ENCODE results near the gene GDF10.

Gene GDF10

DNA sequence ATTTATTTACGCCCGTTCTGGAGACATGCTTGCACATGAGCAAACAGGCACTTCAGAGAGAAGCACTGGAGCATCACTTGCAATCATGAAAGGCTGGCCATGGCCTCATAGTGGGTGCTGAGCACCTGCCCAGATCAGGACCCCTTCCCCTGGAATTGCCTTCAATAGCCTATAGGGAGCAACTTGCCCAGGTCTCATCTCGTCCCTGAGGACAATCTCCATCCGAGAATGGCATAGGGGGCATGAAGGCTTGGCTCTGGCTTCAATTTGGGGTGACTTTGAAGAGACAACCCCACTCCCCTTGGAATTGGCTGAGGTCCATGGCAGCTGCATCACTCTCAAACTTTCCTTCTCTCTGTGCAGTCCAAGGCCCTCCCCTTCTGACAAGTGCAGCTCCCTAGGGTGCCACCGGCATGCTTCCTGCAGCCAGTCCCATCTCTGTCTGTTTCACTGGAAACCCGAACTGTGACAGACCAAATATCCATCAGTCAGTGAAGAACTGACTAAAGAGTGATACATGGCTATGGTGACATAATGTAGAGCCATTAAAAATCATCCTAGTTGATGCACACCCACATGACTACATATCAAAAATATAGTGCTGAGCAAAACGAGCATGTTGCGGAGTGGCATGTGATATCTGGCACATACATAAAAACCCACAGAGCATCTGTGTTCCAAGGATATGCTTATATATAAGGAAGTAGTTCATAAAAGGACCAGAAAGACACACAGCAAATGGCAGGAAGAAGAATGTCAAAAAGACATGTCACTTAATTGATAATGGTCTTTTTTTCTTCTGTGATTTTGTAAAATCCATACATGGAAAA lies 34.7 kb downstream of the GDF10 start:
- peaks cover 0 to 10% (median 3%) of the 10 kb centered on the region in 4 donors for H3K4me1 ChIP-seq
- DNase-seq = peak in 1 of 2 donors; percentile 19
- no peaks in the 10 kb centered on the region for H3K9me3 ChIP-seq
- no peaks in the 10 kb centered on the region for H3K36me3 ChIP-seq
- H3K27me3 ChIP-seq = no peaks in the 10 kb centered on the region
- intact Hi-C loops (cut with DNase I; ENCODE audit: low total_unique reads) = no loop called here
- no peak overlapping the region for H3K4me3 ChIP-seq
- H3K27ac ChIP-seq = no peak overlapping the region
- TF ChIP-seq CTCF (IDR thresholded peaks at IDR 0.05) = no peak

- no peaks in the 10 kb centered on the region for H3K9me3 ChIP-seq
- no peak for TF ChIP-seq CTCF (IDR thresholded peaks at IDR 0.05)
- no peaks in the 10 kb centered on the region for H3K36me3 ChIP-seq
- no peaks in the 10 kb centered on the region for H3K27me3 ChIP-seq
- H3K27ac ChIP-seq = peak overlapping the region in 1 of 2 donors; percentile 21
- intact Hi-C loops (cut with DNase I; ENCODE audit: low total_unique reads) = no loop called here
- DNase-seq = peak in 1 of 2 donors; percentile 35
- H3K4me1 ChIP-seq = peaks cover 0 to 10% (median 3%) of the 10 kb centered on the region in 4 donors
- H3K4me3 ChIP-seq = no peak overlapping the region
These were observed 35.9 kb downstream of the GDF10 start for GRCh38 chr10:47335906-47336305.

GRCh38 chr10:47336387-47337134 lies 36.6 kb downstream of the GDF10 start:
- Histone ChIP-seq H3K4me1 (peaks cover 0 to 10% (median 3%) of the 10 kb centered on the region in 4 donors), H3K36me3 (no peaks in the 10 kb centered on the region), H3K9me3 (no peaks in the 10 kb centered on the region), H3K27ac (peak overlapping the region in 1 of 2 donors; percentile 21), H3K27me3 (no peaks in the 10 kb centered on the region), H3K4me3 (no peak overlapping the region)
- peak in 1 of 2 donors; percentile 31 for DNase-seq
- TF ChIP-seq CTCF (IDR thresholded peaks at IDR 0.05) = no peak
- intact Hi-C loops (cut with DNase I; ENCODE audit: low total_unique reads) = no loop called here

- no peak for TF ChIP-seq CTCF (IDR thresholded peaks at IDR 0.05)
- Histone ChIP-seq H3K4me1 (peaks cover 0 to 10% (median 3%) of the 10 kb centered on the region in 4 donors), H3K4me3 (no peak overlapping the region), H3K27ac (no peak overlapping the region), H3K36me3 (no peaks in the 10 kb centered on the region), H3K27me3 (no peaks in the 10 kb centered on the region), H3K9me3 (no peaks in the 10 kb centered on the region)
- intact Hi-C loops (cut with DNase I; ENCODE audit: low total_unique reads) = no loop called here
- peak in 1 of 2 donors; percentile 3 for DNase-seq
These were observed 37.3 kb downstream of the GDF10 start for GRCh38 chr10:47337310-47337709.

DNA sequence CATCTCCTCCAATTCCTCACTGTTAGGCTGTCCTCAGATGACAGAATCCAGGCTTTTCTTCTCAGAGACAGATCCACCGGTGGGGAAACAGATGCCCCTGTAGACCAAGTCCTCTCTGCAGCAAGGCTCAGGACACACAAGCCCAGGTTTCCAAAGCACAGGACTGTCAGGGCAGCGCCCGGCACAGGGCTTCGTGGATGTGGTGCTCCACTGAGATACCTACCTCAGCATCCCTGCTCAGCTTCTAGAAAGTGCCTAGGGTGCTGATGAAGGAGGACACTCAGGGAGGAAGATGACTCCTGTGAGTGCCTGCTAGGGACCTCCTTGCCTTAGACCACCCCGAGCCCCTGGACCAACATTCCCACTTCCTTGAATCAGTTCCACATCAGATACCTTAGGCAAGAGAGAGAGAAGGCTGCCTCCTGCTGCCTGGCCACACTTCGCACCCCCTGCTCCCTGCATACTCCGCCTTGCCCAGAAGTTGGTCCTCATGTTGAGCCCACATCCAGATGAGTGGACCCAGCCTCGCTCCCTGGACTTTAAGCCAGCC lies 39.3 kb downstream of the GDF10 start:
- Histone ChIP-seq H3K4me1 (peaks cover 0 to 10% (median 3%) of the 10 kb centered on the region in 4 donors), H3K4me3 (no peak overlapping the region), H3K36me3 (no peaks in the 10 kb centered on the region), H3K9me3 (no peaks in the 10 kb centered on the region), H3K27ac (no peak overlapping the region), H3K27me3 (no peaks in the 10 kb centered on the region)
- intact Hi-C loops (cut with DNase I; ENCODE audit: low total_unique reads) = no loop called here
- TF ChIP-seq CTCF (IDR thresholded peaks at IDR 0.05) = no peak
- DNase-seq = peak in 1 of 2 donors; percentile 34
